DND-41 (cell line): Measurements from ENCODE around the gene MRPL1.
A peak's percentile ranks its signal among the peaks of the same experiment; 100 is the strongest.
"Not testable (repeated sequence)": the region's sequence is repeated elsewhere in the genome, so short reads cannot be mapped to it uniquely, and the experiment has no call there.

Experiments used
- ATAC-seq: fragments of 200-7000 bp; cut with Tn5 transposase; 3 replicates; pipeline ENCODE4 v1.9.1; 2021; ENCODE audit warnings: low read depth; ENCODE audit not compliant: insufficient read depth
- DNase-seq: peaks from one replicate; pipeline ENCODE4 v3.0.0-alpha.2; 2020
- H2AFZ ChIP-seq: 2 replicates; pipeline ENCODE4 v1.6.0; 2012; ENCODE audit warnings: low read depth, low read length
- H3K27ac ChIP-seq: 2 replicates; pipeline ENCODE4 v1.5.1; 2012; ENCODE audit warnings: low read length, inconsistent platforms
- H3K27me3 ChIP-seq: fragments of 200-600 bp; sonication (generic); 2 replicates; pipeline ENCODE4 v1.6.0; 2012; ENCODE audit warnings: low read length, mild to moderate bottlenecking, inconsistent platforms; ENCODE audit not compliant: insufficient read depth, poor library complexity
- H3K36me3 ChIP-seq: 2 replicates; pipeline ENCODE4 v1.5.1; 2012; ENCODE audit warnings: low read length, inconsistent platforms; ENCODE audit not compliant: insufficient read depth
- H3K4me1 ChIP-seq: 2 replicates; pipeline ENCODE4 v1.5.1; 2012; ENCODE audit warnings: mild to moderate bottlenecking, low read length; ENCODE audit not compliant: insufficient read depth
- H3K4me2 ChIP-seq: 2 replicates; pipeline ENCODE4 v1.6.0; 2012; ENCODE audit warnings: mild to moderate bottlenecking, moderate library complexity, low read length, inconsistent platforms; ENCODE audit not compliant: insufficient read depth
- H3K4me3 ChIP-seq, 2 experiments: fragments of 200-600 bp in 1 of 2; shearing (Covaris generic) in 1 of 2; 2 replicates each; pipeline ENCODE4 v1.5.1; 2012 to 2016; ENCODE audit warnings: inconsistent platforms in 2 of 2, low read length in 2 of 2, mild to moderate bottlenecking in 2 of 2, low read depth in 1 of 2, moderate library complexity in 1 of 2
- H3K79me2 ChIP-seq: 2 replicates; pipeline ENCODE4 v1.6.0; 2012; ENCODE audit warnings: low read length, inconsistent platforms; ENCODE audit not compliant: insufficient read depth
- H3K9ac ChIP-seq: 2 replicates; pipeline ENCODE4 v1.6.0; 2012; ENCODE audit warnings: low read depth, mild to moderate bottlenecking, inconsistent platforms, low read length, moderate library complexity
- H3K9me3 ChIP-seq: 2 replicates; pipeline ENCODE4 v1.5.1; 2012; ENCODE audit warnings: low read length, moderate library complexity, mild to moderate bottlenecking, inconsistent platforms; ENCODE audit not compliant: insufficient read depth, severe bottlenecking
- H4K20me1 ChIP-seq: 2 replicates; pipeline ENCODE4 v1.6.0; 2012; ENCODE audit warnings: low read length; ENCODE audit not compliant: insufficient read depth
- EZH2 ChIP-seq: IDR thresholded peaks from 3 replicates; pipeline ENCODE4 v1.6.1; 2012; ENCODE audit warnings: borderline replicate concordance, low read depth, mild to moderate bottlenecking, moderate library complexity, low read length, inconsistent platforms; ENCODE audit not compliant: severe bottlenecking
- TF ChIP-seq, protein P1 (sequence below): IDR thresholded peaks from 2 replicates; pipeline ENCODE4 v1.5.1; 2012; ENCODE audit warnings: borderline replicate concordance, low read length, moderate library complexity, mild to moderate bottlenecking; ENCODE audit not compliant: poor library complexity, severe bottlenecking; ENCODE audit errors: extremely low read depth

MRPL1 gene

DNA sequence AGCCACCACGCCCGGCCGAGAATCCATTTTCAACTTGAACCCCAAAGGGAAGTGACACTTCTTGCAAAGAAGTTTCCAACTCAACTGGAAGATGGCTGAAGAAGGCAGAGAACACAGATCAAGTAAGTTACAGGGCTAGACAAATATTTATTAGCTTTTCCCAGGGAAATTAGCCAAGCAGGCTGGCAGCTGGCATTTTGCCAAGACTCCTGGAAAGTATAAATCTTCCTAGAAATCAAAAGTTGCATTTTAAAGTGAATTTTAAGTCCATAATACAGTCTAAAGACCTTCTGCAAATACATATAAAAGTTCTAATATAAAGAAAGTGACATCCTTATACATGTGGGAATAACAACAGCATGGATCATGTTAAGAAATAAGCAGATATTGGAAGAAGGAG lies 3.4 kb upstream of the MRPL1 start:
- no peak overlapping the region for H3K4me2 ChIP-seq
- H3K79me2 ChIP-seq = peaks cover 17% of the 10 kb centered on the region
- H3K9me3 ChIP-seq = no peaks in the 10 kb centered on the region
- DNase-seq (no peak), ATAC-seq (no peak)
- H3K36me3 ChIP-seq = no peaks in the 10 kb centered on the region
- TF ChIP-seq, protein P1, sequence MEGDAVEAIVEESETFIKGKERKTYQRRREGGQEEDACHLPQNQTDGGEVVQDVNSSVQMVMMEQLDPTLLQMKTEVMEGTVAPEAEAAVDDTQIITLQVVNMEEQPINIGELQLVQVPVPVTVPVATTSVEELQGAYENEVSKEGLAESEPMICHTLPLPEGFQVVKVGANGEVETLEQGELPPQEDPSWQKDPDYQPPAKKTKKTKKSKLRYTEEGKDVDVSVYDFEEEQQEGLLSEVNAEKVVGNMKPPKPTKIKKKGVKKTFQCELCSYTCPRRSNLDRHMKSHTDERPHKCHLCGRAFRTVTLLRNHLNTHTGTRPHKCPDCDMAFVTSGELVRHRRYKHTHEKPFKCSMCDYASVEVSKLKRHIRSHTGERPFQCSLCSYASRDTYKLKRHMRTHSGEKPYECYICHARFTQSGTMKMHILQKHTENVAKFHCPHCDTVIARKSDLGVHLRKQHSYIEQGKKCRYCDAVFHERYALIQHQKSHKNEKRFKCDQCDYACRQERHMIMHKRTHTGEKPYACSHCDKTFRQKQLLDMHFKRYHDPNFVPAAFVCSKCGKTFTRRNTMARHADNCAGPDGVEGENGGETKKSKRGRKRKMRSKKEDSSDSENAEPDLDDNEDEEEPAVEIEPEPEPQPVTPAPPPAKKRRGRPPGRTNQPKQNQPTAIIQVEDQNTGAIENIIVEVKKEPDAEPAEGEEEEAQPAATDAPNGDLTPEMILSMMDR = no peak
- no peak overlapping the region for H3K9ac ChIP-seq
- no peaks in the 10 kb centered on the region for H4K20me1 ChIP-seq
- H3K27ac ChIP-seq = no peak overlapping the region
- no peak overlapping the region for H3K4me3 ChIP-seq
- no peaks in the 10 kb centered on the region for H3K27me3 ChIP-seq
- H2AFZ ChIP-seq = no peak overlapping the region
- H3K4me1 ChIP-seq = peaks cover 23% of the 10 kb centered on the region

GRCh38 chr4:77861495-77861894 lies 1.1 kb upstream of the MRPL1 start:
- Histone ChIP-seq H3K27me3 (no peaks in the 10 kb centered on the region), H3K4me3 (peak overlapping the region in 1 of 2 experiments; percentile 94; a peak in 2 of 4 replicates), H3K79me2 (peaks cover 38% of the 10 kb centered on the region), H3K9ac (peak overlapping the region; percentile 77), H3K27ac (peak overlapping the region; percentile 92), H3K36me3 (no peaks in the 10 kb centered on the region; the same call in none of the 2 replicates), H3K4me2 (peak overlapping the region; percentile 72), H3K4me1 (peaks cover 35% of the 10 kb centered on the region), H2AFZ (peak overlapping the region; percentile 97), H4K20me1 (no peaks in the 10 kb centered on the region), H3K9me3 (no peaks in the 10 kb centered on the region)
- ATAC-seq = no peak
- no peak for TF ChIP-seq EZH2
- TF ChIP-seq, protein P1 = no peak
- DNase-seq = no peak

DNA sequence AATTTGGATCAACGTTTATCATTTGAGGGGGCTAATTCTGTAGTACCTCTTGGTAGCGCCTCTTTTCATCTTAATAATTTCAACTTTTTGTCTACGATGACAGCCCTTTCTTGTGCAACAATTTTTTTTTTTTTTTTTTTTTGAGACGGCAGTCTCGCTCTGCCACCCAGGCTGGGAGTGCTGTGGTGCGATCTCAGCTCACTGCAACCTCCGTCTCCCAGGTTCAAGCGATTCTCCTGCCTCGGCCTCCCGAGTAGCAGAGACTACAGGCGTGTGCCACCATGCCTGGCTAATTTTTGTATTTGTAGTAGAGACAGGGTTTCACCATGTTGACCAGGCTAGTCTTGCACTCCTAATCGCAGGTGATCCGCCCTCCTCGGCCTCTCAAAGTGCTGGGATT lies 711 bp downstream of the MRPL1 start:
- H2AFZ ChIP-seq = peak overlapping the region; percentile 97
- H3K4me1 ChIP-seq = peaks cover 35% of the 10 kb centered on the region
- H3K36me3 ChIP-seq, H3K9me3 ChIP-seq, ATAC-seq, H3K27me3 ChIP-seq, H4K20me1 ChIP-seq: not testable (repeated sequence)
- H3K9ac ChIP-seq = peak overlapping the region; percentile 77
- H3K4me3 ChIP-seq = peak overlapping the region; percentile 94
- H3K4me2 ChIP-seq = peak overlapping the region; percentile 72
- peak overlapping the region; percentile 92 for H3K27ac ChIP-seq
- H3K79me2 ChIP-seq = peaks cover 53% of the 10 kb centered on the region
- peak; percentile 26 for DNase-seq

DNA sequence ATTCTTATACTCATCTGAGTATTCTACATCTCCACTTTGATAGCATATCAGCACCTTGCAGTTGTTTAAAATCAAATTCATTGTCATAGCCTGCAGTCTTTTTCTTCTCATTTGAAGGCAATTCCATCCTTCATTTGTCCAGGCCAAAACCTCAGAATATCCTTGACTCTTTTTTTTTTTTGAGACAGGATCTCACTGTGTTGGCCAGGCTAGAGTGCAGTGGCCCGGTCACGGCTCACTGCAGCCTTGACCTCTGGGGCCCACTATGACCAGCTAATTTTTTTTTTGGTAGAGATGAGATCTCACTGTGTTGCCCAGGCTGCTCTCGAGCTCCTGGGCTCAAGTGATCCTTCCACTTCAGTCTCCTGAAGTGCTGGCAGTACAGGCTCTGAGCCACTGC lies 2.6 kb downstream of the MRPL1 start:
- H3K27me3 ChIP-seq = no peaks in the 10 kb centered on the region
- peaks cover 72% of the 10 kb centered on the region for H3K79me2 ChIP-seq
- H3K4me3 ChIP-seq = no peak overlapping the region
- H2AFZ ChIP-seq = no peak overlapping the region
- H4K20me1 ChIP-seq = peaks cover 3% of the 10 kb centered on the region; the same call in 1 of the 2 replicates
- peaks cover 38% of the 10 kb centered on the region for H3K4me1 ChIP-seq
- H3K9me3 ChIP-seq = no peaks in the 10 kb centered on the region
- peaks cover 10% of the 10 kb centered on the region for H3K36me3 ChIP-seq
- peak overlapping the region; percentile 23; the same call in 1 of the 2 replicates for H3K4me2 ChIP-seq
- DNase-seq = no peak
- H3K27ac ChIP-seq = no peak overlapping the region
- no peak for TF ChIP-seq EZH2
- TF ChIP-seq, protein P1 = no peak
- no peak overlapping the region for H3K9ac ChIP-seq
- no peak for ATAC-seq
